ENCODE data around the gene DYSF.

GRCh38 chr2:71685073-71685848 is 231.9 kb downstream of the DYSF start:
- TF ChIP-seq, protein P1, sequence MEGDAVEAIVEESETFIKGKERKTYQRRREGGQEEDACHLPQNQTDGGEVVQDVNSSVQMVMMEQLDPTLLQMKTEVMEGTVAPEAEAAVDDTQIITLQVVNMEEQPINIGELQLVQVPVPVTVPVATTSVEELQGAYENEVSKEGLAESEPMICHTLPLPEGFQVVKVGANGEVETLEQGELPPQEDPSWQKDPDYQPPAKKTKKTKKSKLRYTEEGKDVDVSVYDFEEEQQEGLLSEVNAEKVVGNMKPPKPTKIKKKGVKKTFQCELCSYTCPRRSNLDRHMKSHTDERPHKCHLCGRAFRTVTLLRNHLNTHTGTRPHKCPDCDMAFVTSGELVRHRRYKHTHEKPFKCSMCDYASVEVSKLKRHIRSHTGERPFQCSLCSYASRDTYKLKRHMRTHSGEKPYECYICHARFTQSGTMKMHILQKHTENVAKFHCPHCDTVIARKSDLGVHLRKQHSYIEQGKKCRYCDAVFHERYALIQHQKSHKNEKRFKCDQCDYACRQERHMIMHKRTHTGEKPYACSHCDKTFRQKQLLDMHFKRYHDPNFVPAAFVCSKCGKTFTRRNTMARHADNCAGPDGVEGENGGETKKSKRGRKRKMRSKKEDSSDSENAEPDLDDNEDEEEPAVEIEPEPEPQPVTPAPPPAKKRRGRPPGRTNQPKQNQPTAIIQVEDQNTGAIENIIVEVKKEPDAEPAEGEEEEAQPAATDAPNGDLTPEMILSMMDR (IDR thresholded peaks at IDR 0.05), result no peak
- no peak for TF ChIP-seq POLR2A (IDR thresholded peaks at IDR 0.05)

Data from Peyer's patch (tissue), 4 donors.